Activated naive CD8-positive, alpha-beta T cell treated with anti-CD3 and anti-CD28 coated beads, Interleukin-2, amount 50 U/mL, for 16 hours (primary cell): ENCODE measurements around the gene RBM27.
"Not testable (repeated sequence)": the region's sequence is repeated elsewhere in the genome, so short reads cannot be mapped to it uniquely, and the experiment has no call there.

Experiments
- DNase-seq: peaks from one replicate; pipeline ENCODE4 v3.0.0-alpha.2; 2020; ENCODE audit warnings: low read depth, low spot score

RBM27 gene

GRCh38 chr5:146205499-146206202, 2.2 kb downstream of the RBM27 start:
- no peak for DNase-seq

GRCh38 chr5:146206257-146206656, 2.9 kb downstream of the RBM27 start:
- no peak for DNase-seq

GRCh38 chr5:146208916-146209522, 5.6 kb downstream of the RBM27 start:
- no peak for DNase-seq

- no peak for DNase-seq
Observed at GRCh38 chr5:146209714-146210113, 6.3 kb downstream of the RBM27 start.

GRCh38 chr5:146210810-146211209, 7.4 kb downstream of the RBM27 start:
- not testable (repeated sequence) for DNase-seq

GRCh38 chr5:146213210-146213826, 9.9 kb downstream of the RBM27 start:
- no peak for DNase-seq

GRCh38 chr5:146214881-146215280, 11.5 kb downstream of the RBM27 start:
- not testable (repeated sequence) for DNase-seq

- DNase-seq: no peak
Observed at GRCh38 chr5:146218168-146218567, 14.8 kb downstream of the RBM27 start.

- no peak for DNase-seq
Observed at GRCh38 chr5:146219243-146219642, 15.8 kb downstream of the RBM27 start.

- no peak for DNase-seq
Observed at GRCh38 chr5:146221234-146221633, 17.8 kb downstream of the RBM27 start.

- DNase-seq: no peak
Observed at GRCh38 chr5:146222005-146222404, 18.6 kb downstream of the RBM27 start.

GRCh38 chr5:146223179-146223578, 19.8 kb downstream of the RBM27 start:
- no peak for DNase-seq

GRCh38 chr5:146229222-146229621, 25.8 kb downstream of the RBM27 start:
- no peak for DNase-seq

GRCh38 chr5:146232223-146232622, 28.8 kb downstream of the RBM27 start:
- DNase-seq: no peak

GRCh38 chr5:146233441-146233840, 30.0 kb downstream of the RBM27 start:
- DNase-seq: no peak

GRCh38 chr5:146238973-146239372, 35.6 kb downstream of the RBM27 start:
- DNase-seq: no peak

- DNase-seq: no peak
Observed at GRCh38 chr5:146240951-146241350, 37.5 kb downstream of the RBM27 start.

GRCh38 chr5:146243247-146243646, 39.8 kb downstream of the RBM27 start:
- DNase-seq: no peak

GRCh38 chr5:146248561-146248960, 45.2 kb downstream of the RBM27 start:
- DNase-seq: no peak

GRCh38 chr5:146249801-146250200, 46.4 kb downstream of the RBM27 start:
- no peak for DNase-seq
